Neural cell (in vitro differentiated cells): Measurements from ENCODE around the gene CCNDBP1. TPM values are rescaled to one million over a fixed set of nuclear protein-coding genes. Genes with fewer than 3 reads are reported as not detected.

Experiments used
- H2AFZ ChIP-seq: fragments of 200-600, 300-800 bp; sonication (generic), shearing (Covaris generic); 2 replicates; pipeline ENCODE4 v1.6.0; 2014; ENCODE audit warnings: low read depth, mild to moderate bottlenecking, antibody characterized with exemption, low read length, moderate library complexity
- H3F3A ChIP-seq: fragments of 200-600 bp; shearing (Covaris generic); 2 replicates; pipeline ENCODE4 v1.6.1; 2016; ENCODE audit warnings: mild to moderate bottlenecking, moderate library complexity, mixed read lengths, antibody characterized with exemption, low read length; ENCODE audit not compliant: insufficient read depth, poor library complexity, severe bottlenecking
- H3K27ac ChIP-seq: fragments of 200-600, 300-800 bp; sonication (generic), shearing (Covaris generic); 2 replicates; pipeline ENCODE4 v1.5.1; 2014; ENCODE audit warnings: mild to moderate bottlenecking, low read length, moderate library complexity
- H3K27me3 ChIP-seq: fragments of 300-800, 200-600 bp; sonication (generic), shearing (Covaris generic); 2 replicates; pipeline ENCODE4 v1.6.0; 2014; ENCODE audit warnings: mild to moderate bottlenecking, low read depth, low read length, moderate library complexity; ENCODE audit not compliant: insufficient read depth
- H3K36me3 ChIP-seq: fragments of 300-800, 200-600 bp; sonication (generic), shearing (Covaris generic); 2 replicates; pipeline ENCODE4 v1.5.1; 2014; ENCODE audit warnings: mild to moderate bottlenecking, antibody characterized with exemption, low read length, moderate library complexity; ENCODE audit not compliant: insufficient read depth
- H3K4me2 ChIP-seq: fragments of 300-800, 200-600 bp; sonication (generic), shearing (Covaris generic); 2 replicates; pipeline ENCODE4 v1.6.0; 2014; ENCODE audit warnings: mild to moderate bottlenecking, low read length
- H3K4me3 ChIP-seq: fragments of 300-800, 200-600 bp; sonication (generic), shearing (Covaris generic); 2 replicates; pipeline ENCODE4 v1.5.1; 2014; ENCODE audit warnings: mild to moderate bottlenecking, low read length, moderate library complexity
- H3K79me2 ChIP-seq: fragments of 200-600 bp; shearing (Covaris generic); replicated peaks from 2 replicates; pipeline ENCODE4 v1.6.0; 2014; ENCODE audit warnings: mild to moderate bottlenecking, low read length, moderate library complexity; ENCODE audit not compliant: insufficient read depth
- H3K9ac ChIP-seq: fragments of 300-800, 200-600 bp; sonication (generic), shearing (Covaris generic); 2 replicates; pipeline ENCODE4 v1.6.1; 2016; ENCODE audit warnings: mild to moderate bottlenecking, low read length, mixed read lengths
- H3K9me2 ChIP-seq: fragments of 200-600 bp; shearing (Covaris generic); 2 replicates; pipeline ENCODE4 v1.6.1; 2016; ENCODE audit warnings: mild to moderate bottlenecking, low read length, mixed read lengths; ENCODE audit not compliant: insufficient read depth
- H3K9me3 ChIP-seq: fragments of 200-600, 300-800 bp; sonication (generic), shearing (Covaris generic); 2 replicates; pipeline ENCODE4 v1.6.1; 2016; ENCODE audit warnings: mild to moderate bottlenecking, mixed run types, low read length, moderate library complexity, mixed read lengths
- H4K20me1 ChIP-seq: fragments of 200-600 bp; shearing (Covaris generic); 2 replicates; pipeline ENCODE4 v1.6.1; 2016; ENCODE audit warnings: mild to moderate bottlenecking, mixed run types; ENCODE audit not compliant: insufficient read depth
- EP300 ChIP-seq: fragments of 450-650 bp; conservative IDR thresholded peaks from 2 replicates; pipeline ENCODE4 v1.6.1; 2014; ENCODE audit warnings: antibody characterized with exemption, mild to moderate bottlenecking, moderate library complexity; ENCODE audit not compliant: poor library complexity, severe bottlenecking
- EZH2 ChIP-seq: fragments of 200-600, 300-800 bp; shearing (Covaris generic), sonication (generic); IDR thresholded peaks from 2 replicates; pipeline ENCODE4 v1.6.1; 2014; ENCODE audit warnings: antibody characterized with exemption, low read length, borderline replicate concordance, mild to moderate bottlenecking; ENCODE audit not compliant: insufficient read depth, poor library complexity, severe bottlenecking
- MXI1 ChIP-seq: fragments of 450-650 bp; conservative IDR thresholded peaks from 2 replicates; pipeline ENCODE4 v1.6.1; 2014; ENCODE audit warnings: antibody characterized with exemption, mild to moderate bottlenecking; ENCODE audit not compliant: poor library complexity, severe bottlenecking
- POLR2AphosphoS5 ChIP-seq: IDR thresholded peaks from 2 replicates; pipeline ENCODE4 v1.6.1; 2012
- RAD21 ChIP-seq: fragments of 450-650 bp; conservative IDR thresholded peaks from 2 replicates; pipeline ENCODE4 v1.6.1; 2014; ENCODE audit warnings: antibody characterized with exemption, mild to moderate bottlenecking, moderate library complexity
- SMC3 ChIP-seq: fragments of 450-650 bp; conservative IDR thresholded peaks from 2 replicates; pipeline ENCODE4 v1.6.1; 2014; ENCODE audit warnings: antibody characterized with exemption, mild to moderate bottlenecking, moderate library complexity; ENCODE audit not compliant: poor library complexity
- TAF1 ChIP-seq: IDR thresholded peaks from 2 replicates; pipeline ENCODE4 v1.6.1; 2012; ENCODE audit warnings: low read depth
- polyA plus RNA-seq: library from polyadenylated mRNA; depleted of rRNA; stranded (reverse); fragments of >200 nt; gene quantifications from 2 replicates; pipeline ENCODE4 v1.2.3, GENCODE V29; 2014
- TF ChIP-seq, protein P1 (sequence below): IDR thresholded peaks from 2 replicates; pipeline ENCODE4 v1.6.1; 2012; ENCODE audit warnings: borderline replicate concordance
- TF ChIP-seq, protein P2 (sequence below): fragments of 450-650 bp; IDR thresholded peaks from 2 replicates; pipeline ENCODE4 v1.5.1; 2014; ENCODE audit warnings: antibody characterized with exemption, mild to moderate bottlenecking, moderate library complexity; ENCODE audit not compliant: poor library complexity, severe bottlenecking

CCNDBP1 gene
- polyA plus RNA-seq, 1 donor from 2014 or later: 67.6 TPM

DNA sequence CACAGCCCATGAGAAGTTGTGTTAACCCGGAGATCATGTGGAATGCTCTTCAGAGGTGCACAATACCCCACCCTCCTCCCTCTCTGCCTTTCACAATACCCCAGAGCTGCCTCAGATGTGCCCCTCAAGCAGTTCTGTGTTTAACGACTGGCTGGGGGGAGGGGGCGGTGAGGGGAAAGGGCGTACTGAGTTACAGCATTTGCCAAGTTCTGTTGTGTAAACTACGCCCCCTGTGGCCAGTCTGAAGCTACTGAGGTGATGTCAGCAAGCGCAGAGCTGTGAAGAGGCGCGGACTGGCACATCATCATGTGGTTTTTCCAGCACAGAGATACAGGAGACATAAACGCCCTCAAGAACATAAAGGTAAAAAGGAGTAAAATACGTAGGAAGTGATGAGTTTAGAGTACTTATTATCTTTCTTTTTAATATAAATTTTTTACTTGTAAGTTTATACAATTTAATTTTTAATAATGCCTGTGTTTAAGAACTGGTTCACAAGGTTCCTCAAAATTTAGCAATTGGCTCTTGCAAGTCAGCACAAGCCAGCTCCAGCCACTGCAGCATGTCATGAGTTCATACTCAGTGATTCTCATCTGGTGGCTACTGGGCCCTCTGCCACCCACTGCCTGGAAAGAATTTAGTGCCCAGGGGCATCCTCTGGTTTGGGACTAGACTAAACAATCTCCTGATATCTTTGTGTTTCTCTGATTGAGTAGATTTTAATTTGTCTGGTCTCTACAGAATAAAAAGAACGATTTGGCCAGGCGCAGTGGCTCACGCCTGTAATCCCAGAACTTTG lies 33.9 kb downstream of the CCNDBP1 start:
- Histone ChIP-seq H4K20me1 (no peaks in the 10 kb centered on the region), H3K9me3 (no peaks in the 10 kb centered on the region), H3K9ac (no peak overlapping the region), H3K27me3 (no peaks in the 10 kb centered on the region), H3F3A (no peaks in the 10 kb centered on the region), H3K79me2 (no peaks in the 10 kb centered on the region), H3K27ac (no peak overlapping the region), H3K36me3 (no peaks in the 10 kb centered on the region), H3K4me3 (no peak overlapping the region), H3K9me2 (no peaks in the 10 kb centered on the region), H2AFZ (no peak overlapping the region), H3K4me2 (no peak overlapping the region)
- TF ChIP-seq TAF1 (no peak), SMC3 (no peak), EZH2 (no peak)

DNA sequence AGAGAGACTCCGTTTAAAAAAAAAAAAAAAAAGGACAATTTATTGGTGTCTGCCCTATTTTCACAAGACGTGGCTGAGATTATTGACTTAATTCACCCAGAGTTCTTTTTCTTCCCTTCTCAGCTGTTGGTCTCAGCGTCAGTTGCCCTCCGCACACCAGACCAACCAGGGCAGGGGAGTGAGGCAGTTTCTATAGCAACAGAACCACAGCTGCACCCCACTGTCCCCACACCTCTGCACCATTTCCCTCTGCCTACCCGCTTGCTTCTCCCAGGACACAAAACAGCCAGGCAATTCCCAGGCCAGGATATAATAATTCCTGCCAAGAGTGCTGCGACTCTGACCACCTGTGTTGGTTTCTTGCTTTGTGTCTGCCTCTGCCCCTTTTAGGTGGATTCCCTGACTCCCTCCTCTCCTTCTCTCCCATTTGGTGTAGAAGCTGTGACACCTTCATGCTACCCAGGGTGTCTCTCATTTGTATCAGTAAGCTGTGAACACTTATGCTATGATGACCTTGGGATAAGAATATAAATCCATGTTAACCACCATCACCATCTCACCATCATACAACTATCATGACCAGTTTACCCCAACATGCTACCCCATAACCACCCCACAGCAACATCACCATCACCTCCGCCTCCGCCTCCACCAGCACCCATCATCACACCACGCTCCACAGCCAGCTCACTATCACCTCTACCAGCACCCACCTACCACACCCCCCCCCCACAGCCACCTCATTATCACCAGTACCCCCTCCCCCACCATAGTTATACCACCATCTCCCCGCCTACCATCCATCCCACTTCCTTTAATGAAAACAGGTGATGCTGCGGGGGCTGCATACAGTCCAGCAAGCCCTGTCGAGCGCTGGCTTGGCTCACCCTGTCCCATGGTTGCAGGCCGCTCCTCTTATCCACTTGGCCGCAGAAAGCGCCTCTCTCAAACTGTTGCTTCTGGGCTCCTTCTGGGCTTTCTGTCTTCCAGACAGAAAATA lies 35.0 kb downstream of the CCNDBP1 start:
- Histone ChIP-seq H3K36me3 (no peaks in the 10 kb centered on the region), H3F3A (no peaks in the 10 kb centered on the region), H4K20me1 (no peaks in the 10 kb centered on the region), H3K27me3 (no peaks in the 10 kb centered on the region), H3K9ac (no peak overlapping the region), H2AFZ (no peak overlapping the region), H3K4me2 (no peak overlapping the region), H3K27ac (no peak overlapping the region), H3K9me2 (no peaks in the 10 kb centered on the region), H3K79me2 (no peaks in the 10 kb centered on the region), H3K4me3 (no peak overlapping the region), H3K9me3 (no peaks in the 10 kb centered on the region)
- TF ChIP-seq, protein P1, sequence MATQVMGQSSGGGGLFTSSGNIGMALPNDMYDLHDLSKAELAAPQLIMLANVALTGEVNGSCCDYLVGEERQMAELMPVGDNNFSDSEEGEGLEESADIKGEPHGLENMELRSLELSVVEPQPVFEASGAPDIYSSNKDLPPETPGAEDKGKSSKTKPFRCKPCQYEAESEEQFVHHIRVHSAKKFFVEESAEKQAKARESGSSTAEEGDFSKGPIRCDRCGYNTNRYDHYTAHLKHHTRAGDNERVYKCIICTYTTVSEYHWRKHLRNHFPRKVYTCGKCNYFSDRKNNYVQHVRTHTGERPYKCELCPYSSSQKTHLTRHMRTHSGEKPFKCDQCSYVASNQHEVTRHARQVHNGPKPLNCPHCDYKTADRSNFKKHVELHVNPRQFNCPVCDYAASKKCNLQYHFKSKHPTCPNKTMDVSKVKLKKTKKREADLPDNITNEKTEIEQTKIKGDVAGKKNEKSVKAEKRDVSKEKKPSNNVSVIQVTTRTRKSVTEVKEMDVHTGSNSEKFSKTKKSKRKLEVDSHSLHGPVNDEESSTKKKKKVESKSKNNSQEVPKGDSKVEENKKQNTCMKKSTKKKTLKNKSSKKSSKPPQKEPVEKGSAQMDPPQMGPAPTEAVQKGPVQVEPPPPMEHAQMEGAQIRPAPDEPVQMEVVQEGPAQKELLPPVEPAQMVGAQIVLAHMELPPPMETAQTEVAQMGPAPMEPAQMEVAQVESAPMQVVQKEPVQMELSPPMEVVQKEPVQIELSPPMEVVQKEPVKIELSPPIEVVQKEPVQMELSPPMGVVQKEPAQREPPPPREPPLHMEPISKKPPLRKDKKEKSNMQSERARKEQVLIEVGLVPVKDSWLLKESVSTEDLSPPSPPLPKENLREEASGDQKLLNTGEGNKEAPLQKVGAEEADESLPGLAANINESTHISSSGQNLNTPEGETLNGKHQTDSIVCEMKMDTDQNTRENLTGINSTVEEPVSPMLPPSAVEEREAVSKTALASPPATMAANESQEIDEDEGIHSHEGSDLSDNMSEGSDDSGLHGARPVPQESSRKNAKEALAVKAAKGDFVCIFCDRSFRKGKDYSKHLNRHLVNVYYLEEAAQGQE: no peak
- TF ChIP-seq EZH2: no peak

DNA sequence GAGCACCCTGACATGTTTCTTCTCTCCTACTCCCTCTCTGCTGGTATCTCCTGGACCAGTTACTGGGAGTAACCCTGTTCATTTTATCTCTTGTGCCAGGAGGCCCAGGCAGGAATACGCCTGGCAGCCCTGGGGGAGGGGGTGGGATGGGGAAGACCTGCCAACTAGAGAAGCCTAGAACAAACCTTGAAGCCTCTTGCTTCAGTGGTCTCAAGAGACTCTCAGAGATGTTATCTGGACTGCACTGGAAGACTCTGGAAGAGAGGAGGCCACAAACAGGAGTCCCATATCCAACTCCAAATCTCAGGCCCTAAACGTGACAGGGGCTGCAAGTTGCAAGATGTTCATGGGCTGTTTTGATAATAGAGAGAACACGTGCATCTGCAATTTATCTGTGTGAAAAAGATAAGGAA lies 35.8 kb downstream of the CCNDBP1 start, which contains the start of gene EPB42:
Gene EPB42, minus strand, starts transcription at position 28 of the 413 bp plus-strand sequence. CDS start 193 bp downstream, outside the sequence.
- no peaks in the 10 kb centered on the region for H4K20me1 ChIP-seq
- H3K36me3 ChIP-seq: no peaks in the 10 kb centered on the region
- no peak within 1 kb of the TSS for H3K4me3 ChIP-seq
- H3K27me3 ChIP-seq: no peaks in the 10 kb centered on the region
- no peak within 1 kb of the TSS for H3K4me2 ChIP-seq
- no peak for TF ChIP-seq EZH2
- no peak for TF ChIP-seq EP300
- no peak for TF ChIP-seq SMC3
- TF ChIP-seq TAF1: no peak
- no peak for TF ChIP-seq MXI1
- TF ChIP-seq, protein P2, sequence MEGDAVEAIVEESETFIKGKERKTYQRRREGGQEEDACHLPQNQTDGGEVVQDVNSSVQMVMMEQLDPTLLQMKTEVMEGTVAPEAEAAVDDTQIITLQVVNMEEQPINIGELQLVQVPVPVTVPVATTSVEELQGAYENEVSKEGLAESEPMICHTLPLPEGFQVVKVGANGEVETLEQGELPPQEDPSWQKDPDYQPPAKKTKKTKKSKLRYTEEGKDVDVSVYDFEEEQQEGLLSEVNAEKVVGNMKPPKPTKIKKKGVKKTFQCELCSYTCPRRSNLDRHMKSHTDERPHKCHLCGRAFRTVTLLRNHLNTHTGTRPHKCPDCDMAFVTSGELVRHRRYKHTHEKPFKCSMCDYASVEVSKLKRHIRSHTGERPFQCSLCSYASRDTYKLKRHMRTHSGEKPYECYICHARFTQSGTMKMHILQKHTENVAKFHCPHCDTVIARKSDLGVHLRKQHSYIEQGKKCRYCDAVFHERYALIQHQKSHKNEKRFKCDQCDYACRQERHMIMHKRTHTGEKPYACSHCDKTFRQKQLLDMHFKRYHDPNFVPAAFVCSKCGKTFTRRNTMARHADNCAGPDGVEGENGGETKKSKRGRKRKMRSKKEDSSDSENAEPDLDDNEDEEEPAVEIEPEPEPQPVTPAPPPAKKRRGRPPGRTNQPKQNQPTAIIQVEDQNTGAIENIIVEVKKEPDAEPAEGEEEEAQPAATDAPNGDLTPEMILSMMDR: no peak
- TF ChIP-seq RAD21: no peak
- no peak for TF ChIP-seq POLR2AphosphoS5
- TF ChIP-seq, protein P1: no peak
- H3F3A ChIP-seq: no peaks in the 10 kb centered on the region
- H3K9me2 ChIP-seq: no peaks in the 10 kb centered on the region
- H3K27ac ChIP-seq: no peak within 1 kb of the TSS
- H3K9ac ChIP-seq: no peak within 1 kb of the TSS
- H2AFZ ChIP-seq: no peak within 1 kb of the TSS
- no peaks in the 10 kb centered on the region for H3K9me3 ChIP-seq
- H3K79me2 ChIP-seq: no peaks in the 10 kb centered on the region
